Stimulated activated CD4-positive, alpha-beta T cell treated with anti-CD3 and anti-CD28 coated beads, TNF-alpha, amount 100 ng/mL, for 4 hours (primary cell): ENCODE measurements around the gene NFIA.

Experiments
- DNase-seq, 3 experiments: peaks; one replicate each; pipeline ENCODE4 v3.0.0-alpha.2; 2020; ENCODE audit warnings: low read depth in 3 of 3

NFIA gene

GRCh38 chr1:61183471-61184039, 101.2 kb downstream of the NFIA start:
- no peak for DNase-seq

GRCh38 chr1:61184040-61184713, 101.8 kb downstream of the NFIA start:
- DNase-seq, result no peak

GRCh38 chr1:61184714-61185106, 102.3 kb downstream of the NFIA start:
- no peak for DNase-seq

GRCh38 chr1:61186753-61187152, 104.4 kb downstream of the NFIA start:
- DNase-seq, result no peak

- no peak for DNase-seq
Measured at GRCh38 chr1:61187352-61188086, 105.2 kb downstream of the NFIA start.

GRCh38 chr1:61190153-61190552, 107.8 kb downstream of the NFIA start:
- DNase-seq, result no peak

GRCh38 chr1:61190618-61191432, 108.5 kb downstream of the NFIA start:
- DNase-seq, result no peak

GRCh38 chr1:61191433-61191720, 109.0 kb downstream of the NFIA start:
- no peak for DNase-seq

GRCh38 chr1:61192663-61193330, 110.4 kb downstream of the NFIA start:
- no peak for DNase-seq

GRCh38 chr1:61193808-61194207, 111.4 kb downstream of the NFIA start:
- DNase-seq, result no peak

GRCh38 chr1:61198554-61198953, 116.2 kb downstream of the NFIA start:
- no peak for DNase-seq

GRCh38 chr1:61201035-61201434, 118.7 kb downstream of the NFIA start:
- DNase-seq, result no peak

- no peak for DNase-seq
Measured at GRCh38 chr1:61202854-61203598, 120.7 kb downstream of the NFIA start.

- DNase-seq, result no peak
Measured at GRCh38 chr1:61204528-61204927, 122.2 kb downstream of the NFIA start.

- DNase-seq, result no peak
Measured at GRCh38 chr1:61207416-61207815, 125.1 kb downstream of the NFIA start.

GRCh38 chr1:61208172-61208571, 125.8 kb downstream of the NFIA start:
- DNase-seq, result no peak

GRCh38 chr1:61208831-61209230, 126.5 kb downstream of the NFIA start:
- no peak for DNase-seq

GRCh38 chr1:61210435-61211154, 128.2 kb downstream of the NFIA start:
- no peak for DNase-seq

- DNase-seq, result no peak
Measured at GRCh38 chr1:61213245-61214011, 131.1 kb downstream of the NFIA start.

- no peak for DNase-seq
Measured at GRCh38 chr1:61215119-61215518, 132.8 kb downstream of the NFIA start.
